ENCODE results near the gene MAD1L1. TPM values are rescaled to one million over a fixed set of nuclear protein-coding genes. Genes with fewer than 3 reads are reported as not detected.

MAD1L1 gene
- total RNA-seq, 2 experiments from 2014 or later = 157 to 160 TPM

- Mint-ChIP-seq H3K27me3 (no peaks in the 10 kb centered on the region), H3K4me1 (ENCODE audit: low read depth) (no peaks in the 10 kb centered on the region), H3K27ac (no peak overlapping the region), H3K36me3 (ENCODE audit: low read depth) (no peaks in the 10 kb centered on the region), H3K9me3 (peaks cover 1% of the 10 kb centered on the region), H3K4me3 (no peak overlapping the region)
- CTCF ChIA-PET = no interaction called here
- H3K36me3 ChIP-seq (ENCODE audit: insufficient read depth, low read length) = no peaks in the 10 kb centered on the region
- DNase-seq = no peak
- H3K9me3 ChIP-seq (ENCODE audit: control insufficient read depth in 1 of 2, insufficient read depth in 1 of 2, low read length in 2 of 2) = peaks cover 0 to 7% of the 10 kb centered on the region in 2 experiments
- H3K4me1 ChIP-seq (ENCODE audit: insufficient read depth, low read length) = no peaks in the 10 kb centered on the region
- no peak overlapping the region for H3K27ac ChIP-seq (ENCODE audit: low read depth in 1 of 2, low read length in 2 of 2)
- no peak for TF ChIP-seq CTCF (IDR thresholded peaks at IDR 0.05)
- POLR2A ChIA-PET = no interaction called here
- intact Hi-C loops (cut with DNase I, micrococcal nuclease) = no loop called here
- H3K4me3 ChIP-seq (ENCODE audit: low read length) = no peak overlapping the region
- no peaks in the 10 kb centered on the region for H3K27me3 ChIP-seq (ENCODE audit: control insufficient read depth in 1 of 2, insufficient read depth in 2 of 2, low read length in 2 of 2)
- ATAC-seq (ENCODE audit: poor library complexity) = no peak
These were observed 426.4 kb downstream of the MAD1L1 start for GRCh38 chr7:1806354-1806753.

- ATAC-seq (ENCODE audit: poor library complexity) = no peak
- H3K4me1 Mint-ChIP-seq (ENCODE audit: low read depth) = no peaks in the 10 kb centered on the region
These were observed 428.4 kb downstream of the MAD1L1 start for GRCh38 chr7:1804310-1804709.

GRCh38 chr7:1802899-1803298 is 429.8 kb downstream of the MAD1L1 start:
- no peaks in the 10 kb centered on the region for H3K27me3 Mint-ChIP-seq

More at GRCh38 chr7:1804310-1804709, 428.4 kb downstream of the MAD1L1 start:
- Histone ChIP-seq H3K4me1 (ENCODE audit: insufficient read depth, low read length) (no peaks in the 10 kb centered on the region), H3K36me3 (ENCODE audit: insufficient read depth, low read length) (no peaks in the 10 kb centered on the region), H3K4me3 (ENCODE audit: low read length) (no peak overlapping the region), H3K9me3 (ENCODE audit: control insufficient read depth in 1 of 2, insufficient read depth in 1 of 2, low read length in 2 of 2) (no peaks in the 10 kb centered on the region), H3K27ac (ENCODE audit: low read depth in 1 of 2, low read length in 2 of 2) (no peak overlapping the region), H3K27me3 (ENCODE audit: control insufficient read depth in 1 of 2, insufficient read depth in 2 of 2, low read length in 2 of 2) (no peaks in the 10 kb centered on the region)
- no peaks in the 10 kb centered on the region for H3K27me3 Mint-ChIP-seq
- H3K9me3 Mint-ChIP-seq = peaks cover 1% of the 10 kb centered on the region
- no peak for TF ChIP-seq CTCF (IDR thresholded peaks at IDR 0.05)
- H3K4me3 Mint-ChIP-seq = no peak overlapping the region
- H3K27ac Mint-ChIP-seq = no peak overlapping the region
- CTCF ChIA-PET = no interaction called here
- intact Hi-C loops (cut with DNase I, micrococcal nuclease) = no loop called here
- DNase-seq = peak in 1 of 14 experiments; percentile 20
- H3K36me3 Mint-ChIP-seq (ENCODE audit: low read depth) = no peaks in the 10 kb centered on the region
- POLR2A ChIA-PET = no interaction called here

More at GRCh38 chr7:1802899-1803298, 429.8 kb downstream of the MAD1L1 start:
- intact Hi-C loops (cut with DNase I, micrococcal nuclease) = no loop called here
- Mint-ChIP-seq H3K4me3 (no peak overlapping the region), H3K4me1 (ENCODE audit: low read depth) (no peaks in the 10 kb centered on the region), H3K9me3 (peaks cover 1% of the 10 kb centered on the region), H3K27ac (no peak overlapping the region), H3K36me3 (ENCODE audit: low read depth) (no peaks in the 10 kb centered on the region)
- no peaks in the 10 kb centered on the region for H3K36me3 ChIP-seq (ENCODE audit: insufficient read depth, low read length)
- POLR2A ChIA-PET = no interaction called here
- TF ChIP-seq CTCF (IDR thresholded peaks at IDR 0.05) = no peak
- ATAC-seq (ENCODE audit: poor library complexity) = no peak
- no peaks in the 10 kb centered on the region for H3K4me1 ChIP-seq (ENCODE audit: insufficient read depth, low read length)
- no peak for DNase-seq
- CTCF ChIA-PET = no interaction called here
- H3K27ac ChIP-seq (ENCODE audit: low read depth in 1 of 2, low read length in 2 of 2) = no peak overlapping the region
- no peak overlapping the region for H3K4me3 ChIP-seq (ENCODE audit: low read length)
- H3K9me3 ChIP-seq (ENCODE audit: control insufficient read depth in 1 of 2, insufficient read depth in 1 of 2, low read length in 2 of 2) = no peaks in the 10 kb centered on the region
- H3K27me3 ChIP-seq (ENCODE audit: control insufficient read depth in 1 of 2, insufficient read depth in 2 of 2, low read length in 2 of 2) = no peaks in the 10 kb centered on the region
